ENCODE measurements around the gene CAP1. TPM values are rescaled to one million over a fixed set of nuclear protein-coding genes. Genes with fewer than 3 reads are reported as not detected.

CAP1 gene
- total and polyA plus RNA-seq, 2 of the 13 experiments (the other 11 are each of a cell fraction or from before 2014, with no cell fraction given): 174 to 195 TPM

- no peak for TF ChIP-seq IKZF4 (CRISPR knock-in tag; IDR thresholded peaks at IDR 0.05; ENCODE audit: borderline replicate concordance, low read depth, not compliant biosample characterization)
- TF ChIP-seq, protein P1, sequence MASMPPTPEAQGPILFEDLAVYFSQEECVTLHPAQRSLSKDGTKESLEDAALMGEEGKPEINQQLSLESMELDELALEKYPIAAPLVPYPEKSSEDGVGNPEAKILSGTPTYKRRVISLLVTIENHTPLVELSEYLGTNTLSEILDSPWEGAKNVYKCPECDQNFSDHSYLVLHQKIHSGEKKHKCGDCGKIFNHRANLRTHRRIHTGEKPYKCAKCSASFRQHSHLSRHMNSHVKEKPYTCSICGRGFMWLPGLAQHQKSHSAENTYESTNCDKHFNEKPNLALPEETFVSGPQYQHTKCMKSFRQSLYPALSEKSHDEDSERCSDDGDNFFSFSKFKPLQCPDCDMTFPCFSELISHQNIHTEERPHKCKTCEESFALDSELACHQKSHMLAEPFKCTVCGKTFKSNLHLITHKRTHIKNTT (CRISPR knock-in tag; IDR thresholded peaks at IDR 0.05): no peak
- TF ChIP-seq IRX3 (CRISPR knock-in tag; IDR thresholded peaks at IDR 0.05; ENCODE audit: borderline replicate concordance, low read depth): 0 out of 2 replicates have a peak, but pooled peaks have one; percentile 40
- TF ChIP-seq SIX1 (CRISPR knock-in tag; IDR thresholded peaks at IDR 0.05; ENCODE audit: borderline replicate concordance): no peak; the same call in 1 of the 2 replicates
- peak; percentile 80 for TF ChIP-seq THAP11 (CRISPR knock-in tag; IDR thresholded peaks at IDR 0.05)
- peak; percentile 98; the same call in 1 of the 2 replicates for TF ChIP-seq ZNF598 (CRISPR knock-in tag; IDR thresholded peaks at IDR 0.05; ENCODE audit: borderline replicate concordance)
- TF ChIP-seq GATAD2A (CRISPR knock-in tag; IDR thresholded peaks at IDR 0.05): peak; percentile 54
- 0 out of 2 replicates have a peak, but pooled peaks have one; percentile 52 for TF ChIP-seq HOXA7 (CRISPR knock-in tag; IDR thresholded peaks at IDR 0.05)
- TF ChIP-seq, protein P2, sequence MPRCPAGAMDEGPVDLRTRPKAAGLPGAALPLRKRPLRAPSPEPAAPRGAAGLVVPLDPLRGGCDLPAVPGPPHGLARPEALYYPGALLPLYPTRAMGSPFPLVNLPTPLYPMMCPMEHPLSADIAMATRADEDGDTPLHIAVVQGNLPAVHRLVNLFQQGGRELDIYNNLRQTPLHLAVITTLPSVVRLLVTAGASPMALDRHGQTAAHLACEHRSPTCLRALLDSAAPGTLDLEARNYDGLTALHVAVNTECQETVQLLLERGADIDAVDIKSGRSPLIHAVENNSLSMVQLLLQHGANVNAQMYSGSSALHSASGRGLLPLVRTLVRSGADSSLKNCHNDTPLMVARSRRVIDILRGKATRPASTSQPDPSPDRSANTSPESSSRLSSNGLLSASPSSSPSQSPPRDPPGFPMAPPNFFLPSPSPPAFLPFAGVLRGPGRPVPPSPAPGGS (CRISPR knock-in tag; IDR thresholded peaks at IDR 0.05): peak; percentile 93
- TF ChIP-seq ZNF878 (CRISPR knock-in tag; IDR thresholded peaks at IDR 0.05): no peak
- peak; percentile 84 for TF ChIP-seq ARHGAP35 (CRISPR knock-in tag; IDR thresholded peaks at IDR 0.05; ENCODE audit: borderline replicate concordance)
- TF ChIP-seq, protein P3, sequence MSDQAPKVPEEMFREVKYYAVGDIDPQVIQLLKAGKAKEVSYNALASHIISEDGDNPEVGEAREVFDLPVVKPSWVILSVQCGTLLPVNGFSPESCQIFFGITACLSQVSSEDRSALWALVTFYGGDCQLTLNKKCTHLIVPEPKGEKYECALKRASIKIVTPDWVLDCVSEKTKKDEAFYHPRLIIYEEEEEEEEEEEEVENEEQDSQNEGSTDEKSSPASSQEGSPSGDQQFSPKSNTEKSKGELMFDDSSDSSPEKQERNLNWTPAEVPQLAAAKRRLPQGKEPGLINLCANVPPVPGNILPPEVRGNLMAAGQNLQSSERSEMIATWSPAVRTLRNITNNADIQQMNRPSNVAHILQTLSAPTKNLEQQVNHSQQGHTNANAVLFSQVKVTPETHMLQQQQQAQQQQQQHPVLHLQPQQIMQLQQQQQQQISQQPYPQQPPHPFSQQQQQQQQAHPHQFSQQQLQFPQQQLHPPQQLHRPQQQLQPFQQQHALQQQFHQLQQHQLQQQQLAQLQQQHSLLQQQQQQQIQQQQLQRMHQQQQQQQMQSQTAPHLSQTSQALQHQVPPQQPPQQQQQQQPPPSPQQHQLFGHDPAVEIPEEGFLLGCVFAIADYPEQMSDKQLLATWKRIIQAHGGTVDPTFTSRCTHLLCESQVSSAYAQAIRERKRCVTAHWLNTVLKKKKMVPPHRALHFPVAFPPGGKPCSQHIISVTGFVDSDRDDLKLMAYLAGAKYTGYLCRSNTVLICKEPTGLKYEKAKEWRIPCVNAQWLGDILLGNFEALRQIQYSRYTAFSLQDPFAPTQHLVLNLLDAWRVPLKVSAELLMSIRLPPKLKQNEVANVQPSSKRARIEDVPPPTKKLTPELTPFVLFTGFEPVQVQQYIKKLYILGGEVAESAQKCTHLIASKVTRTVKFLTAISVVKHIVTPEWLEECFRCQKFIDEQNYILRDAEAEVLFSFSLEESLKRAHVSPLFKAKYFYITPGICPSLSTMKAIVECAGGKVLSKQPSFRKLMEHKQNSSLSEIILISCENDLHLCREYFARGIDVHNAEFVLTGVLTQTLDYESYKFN (CRISPR knock-in tag; conservative IDR thresholded peaks at IDR 0.05): peak; percentile 42; the same call in 1 of the 2 replicates
- peak; percentile 87; the same call in 1 of the 2 replicates for TF ChIP-seq LBX2 (CRISPR knock-in tag; IDR thresholded peaks at IDR 0.05; ENCODE audit: borderline replicate concordance)
- TF ChIP-seq, protein P4, sequence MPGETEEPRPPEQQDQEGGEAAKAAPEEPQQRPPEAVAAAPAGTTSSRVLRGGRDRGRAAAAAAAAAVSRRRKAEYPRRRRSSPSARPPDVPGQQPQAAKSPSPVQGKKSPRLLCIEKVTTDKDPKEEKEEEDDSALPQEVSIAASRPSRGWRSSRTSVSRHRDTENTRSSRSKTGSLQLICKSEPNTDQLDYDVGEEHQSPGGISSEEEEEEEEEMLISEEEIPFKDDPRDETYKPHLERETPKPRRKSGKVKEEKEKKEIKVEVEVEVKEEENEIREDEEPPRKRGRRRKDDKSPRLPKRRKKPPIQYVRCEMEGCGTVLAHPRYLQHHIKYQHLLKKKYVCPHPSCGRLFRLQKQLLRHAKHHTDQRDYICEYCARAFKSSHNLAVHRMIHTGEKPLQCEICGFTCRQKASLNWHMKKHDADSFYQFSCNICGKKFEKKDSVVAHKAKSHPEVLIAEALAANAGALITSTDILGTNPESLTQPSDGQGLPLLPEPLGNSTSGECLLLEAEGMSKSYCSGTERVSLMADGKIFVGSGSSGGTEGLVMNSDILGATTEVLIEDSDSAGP (CRISPR knock-in tag; IDR thresholded peaks at IDR 0.05; ENCODE audit: borderline replicate concordance): peak; percentile 87
- TF ChIP-seq, protein P5, sequence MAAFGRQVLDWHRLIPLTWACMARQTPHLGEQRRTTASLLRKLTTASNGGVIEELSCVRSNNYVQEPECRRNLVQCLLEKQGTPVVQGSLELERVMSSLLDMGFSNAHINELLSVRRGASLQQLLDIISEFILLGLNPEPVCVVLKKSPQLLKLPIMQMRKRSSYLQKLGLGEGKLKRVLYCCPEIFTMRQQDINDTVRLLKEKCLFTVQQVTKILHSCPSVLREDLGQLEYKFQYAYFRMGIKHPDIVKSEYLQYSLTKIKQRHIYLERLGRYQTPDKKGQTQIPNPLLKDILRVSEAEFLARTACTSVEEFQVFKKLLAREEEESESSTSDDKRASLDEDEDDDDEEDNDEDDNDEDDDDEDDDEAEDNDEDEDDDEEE (CRISPR knock-in tag; IDR thresholded peaks at IDR 0.05): no peak
- TF ChIP-seq ZNF510 (CRISPR knock-in tag; IDR thresholded peaks at IDR 0.05; ENCODE audit: low read depth): no peak
- no peak for TF ChIP-seq ADNP (CRISPR knock-in tag; IDR thresholded peaks at IDR 0.05)
- TF ChIP-seq PCBP2 (optimal IDR thresholded peaks at IDR 0.05; ENCODE audit: low read depth, low read length, poor library complexity, severe bottlenecking): no peak
Observed at GRCh38 chr1:40096977-40097782, 56.7 kb downstream of the CAP1 start, which contains the start of gene PPT1 (continued).
